ENCODE data around the gene EDC4. TPM values are rescaled to one million over a fixed set of nuclear protein-coding genes. Genes with fewer than 3 reads are reported as not detected.

The EDC4 gene
- total RNA-seq, 4 donors from 2014 or later: 36.7 to 62.4 (median 55.6) TPM

DNA sequence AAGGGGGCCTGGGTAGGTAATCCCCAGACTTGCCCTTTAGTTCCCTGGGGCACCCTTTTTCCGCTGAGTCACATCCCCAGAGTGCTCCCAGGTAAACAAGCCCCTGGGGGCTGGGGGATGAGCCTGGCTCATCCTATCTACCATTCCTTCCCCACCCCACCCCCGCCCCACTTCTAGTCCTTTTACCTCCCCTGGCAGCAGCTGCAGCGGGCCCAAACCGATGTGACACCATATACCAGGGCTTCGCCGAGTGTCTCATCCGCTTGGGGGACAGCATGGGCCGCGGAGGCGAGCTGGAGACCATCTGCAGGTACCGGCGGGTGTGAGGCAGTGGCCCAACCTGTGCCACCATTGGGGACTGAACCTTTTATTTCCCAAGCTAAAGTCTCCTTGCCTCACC is 12.7 kb downstream of the EDC4 start:
- H3K4me1 ChIP-seq: peaks cover 0 to 16% (median 7%) of the 10 kb centered on the region in 4 donors
- TF ChIP-seq, protein P1, sequence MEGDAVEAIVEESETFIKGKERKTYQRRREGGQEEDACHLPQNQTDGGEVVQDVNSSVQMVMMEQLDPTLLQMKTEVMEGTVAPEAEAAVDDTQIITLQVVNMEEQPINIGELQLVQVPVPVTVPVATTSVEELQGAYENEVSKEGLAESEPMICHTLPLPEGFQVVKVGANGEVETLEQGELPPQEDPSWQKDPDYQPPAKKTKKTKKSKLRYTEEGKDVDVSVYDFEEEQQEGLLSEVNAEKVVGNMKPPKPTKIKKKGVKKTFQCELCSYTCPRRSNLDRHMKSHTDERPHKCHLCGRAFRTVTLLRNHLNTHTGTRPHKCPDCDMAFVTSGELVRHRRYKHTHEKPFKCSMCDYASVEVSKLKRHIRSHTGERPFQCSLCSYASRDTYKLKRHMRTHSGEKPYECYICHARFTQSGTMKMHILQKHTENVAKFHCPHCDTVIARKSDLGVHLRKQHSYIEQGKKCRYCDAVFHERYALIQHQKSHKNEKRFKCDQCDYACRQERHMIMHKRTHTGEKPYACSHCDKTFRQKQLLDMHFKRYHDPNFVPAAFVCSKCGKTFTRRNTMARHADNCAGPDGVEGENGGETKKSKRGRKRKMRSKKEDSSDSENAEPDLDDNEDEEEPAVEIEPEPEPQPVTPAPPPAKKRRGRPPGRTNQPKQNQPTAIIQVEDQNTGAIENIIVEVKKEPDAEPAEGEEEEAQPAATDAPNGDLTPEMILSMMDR (IDR thresholded peaks at IDR 0.05): no peak
- no peak for TF ChIP-seq POLR2A (IDR thresholded peaks at IDR 0.05)
- TF ChIP-seq EP300 (IDR thresholded peaks at IDR 0.05): no peak
- DNase-seq (ENCODE audit: low spot score in 2 of 2): no peak
- peaks cover 0 to 55% (median 19%) of the 10 kb centered on the region in 3 donors for H3K36me3 ChIP-seq
- no peaks in the 10 kb centered on the region for H3K27me3 ChIP-seq
- H3K4me3 ChIP-seq: no peak overlapping the region
- WGBS, 2 donors: 92 to 97% methylated on average over 12 of the region's 12 CpGs
- H3K9me3 ChIP-seq: no peaks in the 10 kb centered on the region
- H3K27ac ChIP-seq: peak overlapping the region in 2 of 4 donors; percentile 52 to 79

DNA sequence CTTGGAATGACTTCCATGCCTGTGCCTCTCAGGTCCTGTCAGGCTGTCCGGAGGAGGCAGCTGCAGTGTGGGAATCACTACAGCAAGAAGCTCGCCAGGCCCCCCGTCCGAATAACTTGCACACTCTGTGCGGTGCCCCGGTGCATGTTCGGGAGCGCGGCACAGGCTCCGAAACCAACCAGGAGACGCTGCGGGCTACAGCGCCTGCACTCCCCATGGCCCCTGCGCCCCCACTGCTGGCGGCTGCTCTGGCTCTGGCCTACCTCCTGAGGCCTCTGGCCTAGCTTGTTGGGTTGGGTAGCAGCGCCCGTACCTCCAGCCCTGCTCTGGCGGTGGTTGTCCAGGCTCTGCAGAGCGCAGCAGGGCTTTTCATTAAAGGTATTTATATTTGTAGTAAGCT is 13.1 kb downstream of the EDC4 start:
- WGBS, 2 donors: 91 to 94% methylated on average over 18 of the region's 19 CpGs
- no peaks in the 10 kb centered on the region for H3K27me3 ChIP-seq
- no peak overlapping the region for H3K4me3 ChIP-seq
- no peaks in the 10 kb centered on the region for H3K9me3 ChIP-seq
- peaks cover 0 to 16% (median 7%) of the 10 kb centered on the region in 4 donors for H3K4me1 ChIP-seq
- DNase-seq (ENCODE audit: low spot score in 2 of 2): no peak
- TF ChIP-seq, protein P1 (IDR thresholded peaks at IDR 0.05): no peak
- TF ChIP-seq EP300 (IDR thresholded peaks at IDR 0.05): no peak
- TF ChIP-seq POLR2A (IDR thresholded peaks at IDR 0.05): no peak
- H3K36me3 ChIP-seq: peaks cover 0 to 50% (median 14%) of the 10 kb centered on the region in 3 donors
- no peak overlapping the region for H3K27ac ChIP-seq

DNA sequence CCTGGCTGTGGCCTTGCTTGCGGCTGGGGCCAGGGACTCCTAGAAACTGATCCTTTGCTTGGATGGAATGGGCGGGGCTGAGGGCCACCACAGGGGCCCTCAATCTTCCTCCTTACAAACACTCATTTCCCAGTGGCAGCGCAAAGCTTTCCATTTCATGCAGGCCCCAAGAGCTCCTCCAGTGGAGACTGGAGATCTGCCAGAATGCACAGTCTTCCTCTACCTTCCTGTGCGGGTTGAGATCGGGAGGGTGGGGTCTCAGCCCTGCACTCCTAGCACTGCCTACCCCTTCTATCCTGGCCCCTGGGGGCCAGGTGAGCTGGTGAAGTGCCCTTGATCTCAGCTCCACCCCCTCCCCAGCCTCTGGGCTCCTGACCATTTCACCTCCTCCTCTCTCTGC is 13.5 kb downstream of the EDC4 start:
- DNase-seq (ENCODE audit: low spot score in 2 of 2): no peak
- H3K4me1 ChIP-seq: peaks cover 0 to 16% (median 7%) of the 10 kb centered on the region in 4 donors
- no peak overlapping the region for H3K27ac ChIP-seq
- H3K27me3 ChIP-seq: no peaks in the 10 kb centered on the region
- TF ChIP-seq, protein P1 (IDR thresholded peaks at IDR 0.05): no peak
- no peak for TF ChIP-seq POLR2A (IDR thresholded peaks at IDR 0.05)
- no peak for TF ChIP-seq EP300 (IDR thresholded peaks at IDR 0.05)
- H3K9me3 ChIP-seq: no peaks in the 10 kb centered on the region
- H3K4me3 ChIP-seq: no peak overlapping the region
- 92 to 93% methylated on average over 5 of the region's 5 CpGs for WGBS, 2 donors
- peaks cover 0 to 46% (median 10%) of the 10 kb centered on the region in 3 donors for H3K36me3 ChIP-seq

DNA sequence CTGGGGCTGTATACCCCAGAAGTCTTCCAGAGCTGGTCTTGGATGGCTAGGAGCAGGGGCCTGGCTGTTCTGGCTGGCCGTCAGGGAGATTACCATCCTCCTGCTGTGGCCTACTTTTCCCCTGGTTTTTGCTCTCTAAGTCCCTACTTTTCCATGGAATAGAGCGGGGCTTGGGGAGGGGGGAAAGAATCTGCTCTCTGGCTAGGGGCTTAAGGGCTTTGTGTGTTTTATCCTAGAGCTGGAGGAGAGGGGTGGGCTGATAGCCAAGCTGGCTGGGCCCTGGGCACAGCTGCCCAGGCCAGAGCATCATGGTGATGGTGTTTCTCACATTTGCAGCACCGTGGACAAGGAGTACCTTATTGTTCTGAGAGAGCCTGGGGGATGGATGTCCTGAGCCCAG is 15.5 kb downstream of the EDC4 start:
- no peak for DNase-seq (ENCODE audit: low spot score in 2 of 2)
- Histone ChIP-seq H3K4me3 (no peak overlapping the region), H3K27me3 (no peaks in the 10 kb centered on the region), H3K4me1 (peaks cover 0 to 23% (median 7%) of the 10 kb centered on the region in 4 donors), H3K27ac (no peak overlapping the region), H3K36me3 (peaks cover 0 to 27% (median 0%) of the 10 kb centered on the region in 3 donors), H3K9me3 (no peaks in the 10 kb centered on the region)
- WGBS, 2 donors: 73 to 78% methylated on average over 3 of the region's 3 CpGs
- TF ChIP-seq POLR2A (IDR thresholded peaks at IDR 0.05) (no peak), EP300 (IDR thresholded peaks at IDR 0.05) (no peak)
- TF ChIP-seq, protein P1 (IDR thresholded peaks at IDR 0.05): no peak

DNA sequence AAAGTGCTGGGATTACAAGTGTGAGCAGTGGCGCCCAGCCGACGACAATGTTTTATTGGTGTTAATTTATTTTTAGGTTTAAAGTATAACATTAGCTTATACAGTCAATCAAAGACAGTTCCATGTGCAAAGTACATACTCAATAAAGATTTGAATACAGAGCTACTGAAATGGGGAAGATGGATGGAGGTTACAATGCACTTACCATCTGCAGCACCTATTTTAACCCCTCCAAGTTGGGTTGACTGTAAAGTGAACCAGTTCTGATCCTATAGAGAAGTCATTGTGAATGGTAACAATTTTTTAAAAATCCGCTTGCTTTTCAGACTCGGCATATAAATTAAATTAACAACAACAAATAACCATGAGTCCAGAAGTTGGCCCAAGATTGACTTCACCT is 19.5 kb downstream of the EDC4 start:
- Histone ChIP-seq H3K9me3 (no peaks in the 10 kb centered on the region), H3K4me3 (peak overlapping the region in 3 of 4 donors; percentile 72 to 98 (median 81)), H3K4me1 (peaks cover 3 to 45% (median 26%) of the 10 kb centered on the region in 4 donors), H3K36me3 (no peaks in the 10 kb centered on the region), H3K27me3 (no peaks in the 10 kb centered on the region), H3K27ac (peak overlapping the region; percentile 82 to 99 (median 88))
- TF ChIP-seq EP300 (IDR thresholded peaks at IDR 0.05) (no peak), POLR2A (IDR thresholded peaks at IDR 0.05) (no peak)
- TF ChIP-seq, protein P1 (IDR thresholded peaks at IDR 0.05): no peak
- no peak for DNase-seq (ENCODE audit: low spot score in 2 of 2)
- 56 to 60% methylated on average over 5 of the region's 5 CpGs for WGBS, 2 donors

Measured in tibial nerve (tissue), 4 donors.